Endodermal cell (in vitro differentiated cells): ENCODE data around the gene BBX. TPM values are rescaled to one million over a fixed set of nuclear protein-coding genes. Genes with fewer than 3 reads are reported as not detected.

Experiments
- DNase-seq: peaks from one replicate; pipeline ENCODE4 v3.0.0-alpha.2; 2017
- H3K27ac ChIP-seq: 2 replicates; pipeline ENCODE4 v1.5.1; 2013; ENCODE audit warnings: mild to moderate bottlenecking, low read depth, low read length, moderate library complexity
- H3K27me3 ChIP-seq: 2 replicates; pipeline ENCODE4 v1.6.1; 2013; ENCODE audit warnings: mild to moderate bottlenecking, low read length, moderate library complexity; ENCODE audit not compliant: insufficient read depth, control insufficient read depth, poor library complexity, severe bottlenecking
- H3K36me3 ChIP-seq: 2 replicates; pipeline ENCODE4 v1.7.0; 2013; ENCODE audit warnings: mild to moderate bottlenecking, low read length, moderate library complexity; ENCODE audit not compliant: control insufficient read depth, insufficient read depth
- H3K4me1 ChIP-seq: one replicate; pipeline ENCODE4 v1.7.0; 2013; ENCODE audit warnings: low read length; ENCODE audit not compliant: control insufficient read depth, insufficient read depth
- H3K4me3 ChIP-seq: 2 replicates; pipeline ENCODE4 v1.5.1; 2013; ENCODE audit warnings: mild to moderate bottlenecking, low read length, moderate library complexity
- H3K9ac ChIP-seq: 2 replicates; pipeline ENCODE4 v1.6.1; 2013; ENCODE audit warnings: mild to moderate bottlenecking, low read length, moderate library complexity; ENCODE audit not compliant: poor library complexity, severe bottlenecking; ENCODE audit errors: extremely low read depth
- H3K9me3 ChIP-seq: 2 replicates; pipeline ENCODE4 v1.6.1; 2013; ENCODE audit warnings: mild to moderate bottlenecking, low read length, moderate library complexity; ENCODE audit not compliant: control insufficient read depth
- H3K27ac Mint-ChIP-seq: 2 replicates; pipeline ENCODE4 v1.8.0; 2020; ENCODE audit warnings: mixed read lengths
- H3K27me3 Mint-ChIP-seq: 2 replicates; pipeline ENCODE4 v1.8.0; 2021; ENCODE audit warnings: mild to moderate bottlenecking, mixed read lengths; ENCODE audit not compliant: insufficient read depth
- H3K36me3 Mint-ChIP-seq: 2 replicates; pipeline ENCODE4 v1.8.0; 2020; ENCODE audit warnings: low read depth, mixed read lengths
- H3K4me1 Mint-ChIP-seq: 2 replicates; pipeline ENCODE4 v1.8.0; 2020; ENCODE audit warnings: mixed read lengths
- H3K4me3 Mint-ChIP-seq: 2 replicates; pipeline ENCODE4 v1.8.0; 2020; ENCODE audit warnings: mild to moderate bottlenecking, moderate library complexity, mixed read lengths
- H3K9me3 Mint-ChIP-seq: 2 replicates; pipeline ENCODE4 v1.8.0; 2020; ENCODE audit warnings: mild to moderate bottlenecking, mixed read lengths
- CTCF ChIP-seq: fragments of 200-600 bp; sonication (generic); conservative IDR thresholded peaks from 2 replicates; pipeline ENCODE4 v1.5.0; 2021; ENCODE audit warnings: antibody characterized with exemption, mild to moderate bottlenecking
- WGBS, 2 experiments: methylation state at CpG; one replicate each; pipeline versions ENCODE4 v1.1.5 to v1.1.7; 2013; ENCODE audit warnings: missing lambda C conversion rate in 2 of 2, mixed read lengths in 1 of 2; ENCODE audit not compliant: insufficient coverage in 1 of 2, insufficient read length in 1 of 2; 5-methylcytosine and 5-hydroxymethylcytosine counted together
- total RNA-seq, 2 donors: library from RNA; stranded (reverse); fragmentation: NEBNext Ultra II Directional in 1 of 2; extraction: Animal tissue kit (Norgen Biotek cat#: 25700) in 1 of 2; gene quantifications; 2 replicates in 1 of 2; 3 replicates in 1 of 2; pipeline ENCODE4 v1.2.1, GENCODE V29; 2021

BBX gene
- total RNA-seq, 2 donors from 2014 or later: 34.2 to 41.2 TPM

- no peaks in the 10 kb centered on the region for H3K36me3 Mint-ChIP-seq
- TF ChIP-seq CTCF: no peak
- 90 to 95% methylated on average over 2 to 3 of the region's 3 CpGs for WGBS, 2 experiments
Observed at GRCh38 chr3:107594870-107595269, 72.1 kb downstream of the BBX start.

GRCh38 chr3:107596639-107597038 lies 73.9 kb downstream of the BBX start:
- Mint-ChIP-seq H3K27me3 (no peaks in the 10 kb centered on the region), H3K4me3 (no peak overlapping the region), H3K9me3 (peaks cover 3% of the 10 kb centered on the region), H3K36me3 (peaks cover 8% of the 10 kb centered on the region), H3K27ac (no peak overlapping the region), H3K4me1 (peaks cover 30% of the 10 kb centered on the region)
- 86% methylated on average over 3 of the region's 3 CpGs; no CpG with 5 or more reads in 1 of the 2 experiments for WGBS, 2 experiments
- no peak for DNase-seq
- Histone ChIP-seq H3K27ac (no peak overlapping the region), H3K9me3 (peaks cover 12% of the 10 kb centered on the region), H3K27me3 (no peaks in the 10 kb centered on the region), H3K9ac (no peak overlapping the region), H3K4me3 (no peak overlapping the region), H3K36me3 (peaks cover 11% of the 10 kb centered on the region), H3K4me1 (peaks cover 5% of the 10 kb centered on the region)
- no peak for TF ChIP-seq CTCF

More at GRCh38 chr3:107594870-107595269, 72.1 kb downstream of the BBX start:
- peaks cover 5% of the 10 kb centered on the region for H3K4me1 ChIP-seq
- Mint-ChIP-seq H3K9me3 (no peaks in the 10 kb centered on the region), H3K4me1 (peaks cover 30% of the 10 kb centered on the region), H3K27ac (no peak overlapping the region), H3K27me3 (no peaks in the 10 kb centered on the region), H3K4me3 (no peak overlapping the region)
- H3K36me3 ChIP-seq: no peaks in the 10 kb centered on the region
- H3K4me3 ChIP-seq: no peak overlapping the region
- no peaks in the 10 kb centered on the region for H3K27me3 ChIP-seq
- H3K9me3 ChIP-seq: no peaks in the 10 kb centered on the region
- DNase-seq: no peak
- no peak overlapping the region for H3K9ac ChIP-seq
- H3K27ac ChIP-seq: no peak overlapping the region

- peak overlapping the region; percentile 46 for H3K4me3 Mint-ChIP-seq
- peaks cover 16% of the 10 kb centered on the region for H3K36me3 Mint-ChIP-seq
- peaks cover 18% of the 10 kb centered on the region for H3K36me3 ChIP-seq
- peak overlapping the region; percentile 50 for H3K9ac ChIP-seq
- peak overlapping the region; percentile 88 for H3K27ac ChIP-seq
- no peak for TF ChIP-seq CTCF
- peak; percentile 79 for DNase-seq
- peaks cover 27% of the 10 kb centered on the region for H3K4me1 Mint-ChIP-seq
- peaks cover 24% of the 10 kb centered on the region for H3K9me3 ChIP-seq
- whole genome bisulfite sequencing, 2 experiments: 49 to 51% methylated on average over 10 to 12 of the region's 12 CpGs
- no peaks in the 10 kb centered on the region for H3K27me3 ChIP-seq
- no peaks in the 10 kb centered on the region for H3K27me3 Mint-ChIP-seq
- H3K4me3 ChIP-seq: peak overlapping the region; percentile 55
- peaks cover 14% of the 10 kb centered on the region for H3K9me3 Mint-ChIP-seq
- H3K27ac Mint-ChIP-seq: peak overlapping the region; percentile 85
- H3K4me1 ChIP-seq: peaks cover 5% of the 10 kb centered on the region
Observed at GRCh38 chr3:107598926-107599771, 76.4 kb downstream of the BBX start.
